HepG2 (cell line): ENCODE results near the gene NPBWR2. TPM values are rescaled to one million over a fixed set of nuclear protein-coding genes. Genes with fewer than 3 reads are reported as not detected.

ENCODE experiments used
- AKNA ChIP-seq: sonication (generic); formaldehyde crosslinking; IDR thresholded peaks from 2 replicates; pipeline ENCODE4 v1.4.0; 2020; ENCODE audit warnings: missing genetic modification reagents, borderline replicate concordance
- CBX1 ChIP-seq: IDR thresholded peaks from one replicate; pipeline ENCODE4 v1.6.1; 2016; ENCODE audit warnings: antibody characterized with exemption, low read depth
- FOXM1 ChIP-seq: sonication (generic); formaldehyde crosslinking; IDR thresholded peaks from 2 replicates; pipeline ENCODE4 v1.5.0; 2020; ENCODE audit warnings: missing genetic modification reagents
- GATAD2A ChIP-seq: IDR thresholded peaks from 2 replicates; pipeline ENCODE4 v1.6.1; 2016
- KDM2A ChIP-seq: sonication (generic); formaldehyde crosslinking; IDR thresholded peaks from 2 replicates; pipeline ENCODE4 v1.4.0; 2020; ENCODE audit warnings: low read depth, missing genetic modification reagents, borderline replicate concordance
- KIAA2018 ChIP-seq: sonication (generic); formaldehyde crosslinking; IDR thresholded peaks from 2 replicates; pipeline ENCODE4 v1.5.0; 2020; ENCODE audit warnings: mild to moderate bottlenecking, missing genetic modification reagents, borderline replicate concordance
- MLX ChIP-seq: IDR thresholded peaks from 2 replicates; pipeline ENCODE4 v1.6.1; 2016
- POGZ ChIP-seq: sonication (generic); formaldehyde crosslinking; IDR thresholded peaks from 2 replicates; pipeline ENCODE4 v1.4.0; 2020; ENCODE audit warnings: mild to moderate bottlenecking, missing genetic modification reagents
- USF2 ChIP-seq, 2 experiments: sonication (generic) in 1 of 2; formaldehyde crosslinking in 1 of 2; IDR thresholded peaks; 2 replicates each; pipeline versions ENCODE4 v1.5.1 to v1.6.1; 2011 to 2020; ENCODE audit warnings: borderline replicate concordance in 1 of 2, low read depth in 1 of 2, low read length in 1 of 2, mild to moderate bottlenecking in 1 of 2, missing genetic modification reagents in 1 of 2, moderate library complexity in 1 of 2
- ZNF263 ChIP-seq: sonication (generic); formaldehyde crosslinking; IDR thresholded peaks from 2 replicates; pipeline ENCODE4 v1.4.0; 2020; ENCODE audit warnings: missing genetic modification reagents
- ZNF331 ChIP-seq: sonication (generic); formaldehyde crosslinking; IDR thresholded peaks from 2 replicates; pipeline ENCODE4 v1.4.0; 2020; ENCODE audit warnings: missing genetic modification reagents
- polyA plus RNA-seq, 8 experiments: library from polyadenylated mRNA; depleted of rRNA in 3 of 8; stranded (reverse) in 7 of 8; unstranded in 1 of 8; fragments of >200 nt; fragmentation: Illumina TruSeq in 4 of 8; extraction: Trizol in 4 of 8; gene quantifications; 2 replicates each; pipeline versions ENCODE4 v1.2.1 to v1.2.3, GENCODE V29; 2011 to 2016; ENCODE audit warnings: low read depth in 4 of 8, missing spikeins in 1 of 8, mixed read lengths in 1 of 8; ENCODE audit not compliant: insufficient read depth in 1 of 8
- total RNA-seq, 5 experiments: library from RNA; depleted of rRNA; stranded (reverse); fragments of >200 nt; fragmentation: Illumina TruSeq; extraction: Trizol; gene quantifications; 2 replicates each; pipeline ENCODE4 v1.2.3, GENCODE V29; 2016; ENCODE audit warnings: low read depth in 1 of 5

The NPBWR2 gene
- total and polyA plus RNA-seq, 2 of the 13 experiments (the other 11 are each of a cell fraction or from before 2014, with no cell fraction given) = not detected

GRCh38 chr20:64101731-64102621, 5.4 kb downstream of the NPBWR2 start (continued):
- no peak for TF ChIP-seq ZNF263 (CRISPR knock-in tag)
- no peak for TF ChIP-seq POGZ
- peak; percentile 88; the same call in 1 of the 2 replicates for TF ChIP-seq KDM2A (CRISPR knock-in tag)
- no peak for TF ChIP-seq ZNF331
- no peak for TF ChIP-seq USF2 (IDR thresholded peaks at IDR 0.05; ENCODE audit: low read depth, low read length)
- TF ChIP-seq USF2 (CRISPR knock-in tag; IDR thresholded peaks at IDR 0.05; ENCODE audit: borderline replicate concordance) = no peak
- TF ChIP-seq CBX1 = peak; percentile 49
- TF ChIP-seq FOXM1 (CRISPR knock-in tag) = no peak
- TF ChIP-seq GATAD2A = 0 out of 2 replicates have a peak, but pooled peaks have one; percentile 30
- no peak for TF ChIP-seq AKNA
- TF ChIP-seq KIAA2018 = no peak
- TF ChIP-seq MLX (CRISPR knock-in tag) = no peak
